GM10266 (cell line): Measurements from ENCODE around the gene RASGRF2.
"Not testable (repeated sequence)": the region's sequence is repeated elsewhere in the genome, so short reads cannot be mapped to it uniquely, and the experiment has no call there.

Experiments used
- DNase-seq: peaks from one replicate; pipeline ENCODE4 v3.0.0; 2012; ENCODE audit errors: extremely low spot score
- TF ChIP-seq, protein P1 (sequence below): IDR thresholded peaks from 2 replicates; pipeline ENCODE4 v1.5.1; 2012; ENCODE audit warnings: mild to moderate bottlenecking, low read depth; ENCODE audit not compliant: control insufficient read depth, insufficient read depth; ENCODE audit errors: missing control alignments

The RASGRF2 gene

DNA sequence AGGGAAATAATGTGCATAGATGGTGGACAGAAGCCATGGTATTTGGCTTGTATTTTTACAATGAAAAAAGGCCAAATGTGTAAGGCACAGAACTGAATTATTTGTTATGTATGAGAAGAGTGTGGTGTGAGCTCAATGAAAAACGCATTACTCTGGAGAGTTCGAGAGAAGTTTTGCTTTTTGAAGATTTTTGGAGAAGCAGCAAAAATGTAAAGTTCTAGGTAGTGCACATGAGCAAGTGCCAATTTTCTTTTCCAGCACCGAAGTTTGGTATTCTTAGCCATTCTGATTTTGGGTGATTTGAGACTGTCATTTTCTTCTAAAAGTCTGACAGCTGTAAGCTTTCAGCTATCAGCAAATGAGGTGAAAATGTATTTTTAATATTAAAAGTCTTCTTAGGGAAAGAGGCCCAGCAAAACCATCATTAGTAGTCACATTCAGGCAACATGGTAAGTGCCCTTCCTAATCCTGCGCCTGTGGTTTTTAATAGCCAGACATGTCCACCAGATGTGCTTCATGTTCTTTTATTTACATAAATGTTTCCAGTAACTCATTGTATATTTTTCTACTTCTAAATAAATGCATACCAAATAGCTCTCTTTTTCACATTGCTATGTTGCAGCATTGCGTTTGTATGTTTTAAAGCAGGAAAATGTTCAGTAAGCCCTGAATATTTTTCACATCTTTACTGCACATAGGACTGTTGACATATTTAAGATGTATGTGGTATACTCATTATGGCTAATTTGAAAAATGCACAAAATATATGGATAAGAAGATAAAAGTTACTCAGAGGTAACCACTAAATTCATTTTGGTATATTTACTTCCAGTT is 50.4 kb downstream of the RASGRF2 start:
- TF ChIP-seq, protein P1, sequence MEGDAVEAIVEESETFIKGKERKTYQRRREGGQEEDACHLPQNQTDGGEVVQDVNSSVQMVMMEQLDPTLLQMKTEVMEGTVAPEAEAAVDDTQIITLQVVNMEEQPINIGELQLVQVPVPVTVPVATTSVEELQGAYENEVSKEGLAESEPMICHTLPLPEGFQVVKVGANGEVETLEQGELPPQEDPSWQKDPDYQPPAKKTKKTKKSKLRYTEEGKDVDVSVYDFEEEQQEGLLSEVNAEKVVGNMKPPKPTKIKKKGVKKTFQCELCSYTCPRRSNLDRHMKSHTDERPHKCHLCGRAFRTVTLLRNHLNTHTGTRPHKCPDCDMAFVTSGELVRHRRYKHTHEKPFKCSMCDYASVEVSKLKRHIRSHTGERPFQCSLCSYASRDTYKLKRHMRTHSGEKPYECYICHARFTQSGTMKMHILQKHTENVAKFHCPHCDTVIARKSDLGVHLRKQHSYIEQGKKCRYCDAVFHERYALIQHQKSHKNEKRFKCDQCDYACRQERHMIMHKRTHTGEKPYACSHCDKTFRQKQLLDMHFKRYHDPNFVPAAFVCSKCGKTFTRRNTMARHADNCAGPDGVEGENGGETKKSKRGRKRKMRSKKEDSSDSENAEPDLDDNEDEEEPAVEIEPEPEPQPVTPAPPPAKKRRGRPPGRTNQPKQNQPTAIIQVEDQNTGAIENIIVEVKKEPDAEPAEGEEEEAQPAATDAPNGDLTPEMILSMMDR = no peak
- DNase-seq = no peak

GRCh38 chr5:81014348-81014747 is 54.2 kb downstream of the RASGRF2 start:
- DNase-seq = no peak
- TF ChIP-seq, protein P1 = no peak

- TF ChIP-seq, protein P1 = no peak
- DNase-seq = no peak
Observed at GRCh38 chr5:81016116-81016515, 56.0 kb downstream of the RASGRF2 start.

- TF ChIP-seq, protein P1 = no peak
- DNase-seq = no peak
Observed at GRCh38 chr5:81017320-81017719, 57.2 kb downstream of the RASGRF2 start.

GRCh38 chr5:81018608-81019007 is 58.4 kb downstream of the RASGRF2 start:
- not testable (repeated sequence) for DNase-seq

GRCh38 chr5:81019748-81020147 is 59.6 kb downstream of the RASGRF2 start:
- DNase-seq = no peak
- TF ChIP-seq, protein P1 = no peak

GRCh38 chr5:81020478-81021167 is 60.5 kb downstream of the RASGRF2 start:
- TF ChIP-seq, protein P1 = no peak
- no peak for DNase-seq
